HPDE6-E6E7 (cell line): ENCODE measurements around the gene FAM228B.
"Not testable (repeated sequence)": the region's sequence is repeated elsewhere in the genome, so short reads cannot be mapped to it uniquely, and the experiment has no call there.

Experiments used
- DNase-seq: peaks from one replicate; pipeline ENCODE4 v3.0.0; 2011; ENCODE audit warnings: missing footprints; ENCODE audit errors: extremely low spot score

Gene FAM228B

DNA sequence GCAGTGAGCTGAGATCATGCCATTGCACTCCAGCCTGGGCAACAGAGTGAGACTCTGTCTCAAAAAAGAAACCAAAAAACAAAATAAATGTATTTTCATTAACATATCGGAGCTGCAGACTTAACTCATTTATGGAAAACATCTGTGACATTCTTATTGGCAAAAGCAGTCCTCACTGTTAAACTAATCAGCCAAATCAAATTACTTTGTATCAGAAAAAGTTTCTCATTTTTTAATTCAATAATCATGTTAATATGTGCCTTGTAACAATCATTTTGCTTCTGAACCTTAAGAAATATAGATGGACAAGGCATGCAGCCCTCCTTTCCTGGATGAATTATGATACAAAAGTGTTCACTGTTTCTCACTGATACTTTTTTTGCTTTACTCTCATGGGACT, 20.6 kb upstream of the FAM228B start:
- DNase-seq: no peak

- no peak for DNase-seq
Observed at GRCh38 chr2:24104110-24104650, 19.1 kb upstream of the FAM228B start.

DNA sequence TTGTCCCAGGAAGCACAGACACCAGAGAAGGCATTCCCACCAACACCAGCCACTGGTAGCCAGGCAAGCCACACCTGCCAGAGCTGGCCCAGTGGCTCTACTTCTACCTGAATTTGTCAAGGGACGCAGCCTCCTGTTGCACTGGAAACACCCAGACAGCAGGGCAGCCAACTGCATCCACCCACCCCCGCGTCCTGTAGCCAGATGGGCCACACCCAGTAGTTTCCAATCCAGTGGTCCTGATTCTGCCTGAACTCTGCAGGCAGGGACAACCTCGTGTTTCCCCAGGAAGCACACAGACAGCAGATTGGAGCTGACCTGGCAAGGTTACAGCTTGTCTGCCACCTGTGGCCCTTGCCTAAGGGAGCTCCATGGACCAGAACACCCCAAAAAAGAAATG, 18.4 kb upstream of the FAM228B start:
- no peak for DNase-seq

- no peak for DNase-seq
Observed at GRCh38 chr2:24105816-24106215, 17.5 kb upstream of the FAM228B start.

DNA sequence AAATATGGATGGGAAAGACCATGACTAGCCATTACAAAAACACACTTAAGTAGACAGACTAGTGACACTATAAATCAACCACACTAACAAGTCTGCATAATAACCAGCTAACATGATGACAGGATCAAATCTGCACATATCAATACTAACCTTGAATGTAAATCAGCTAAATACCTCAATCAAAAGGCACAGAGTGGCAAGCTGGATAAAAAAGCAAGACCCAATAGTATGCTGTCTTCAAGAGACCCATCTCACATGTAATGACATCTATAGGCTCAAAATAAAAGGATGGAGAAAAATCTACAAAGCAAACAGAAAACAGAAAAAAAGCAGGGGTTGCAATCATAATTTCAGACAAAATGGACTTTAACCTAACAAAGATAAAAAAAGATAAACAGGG, 16.5 kb upstream of the FAM228B start:
- no peak for DNase-seq

- no peak for DNase-seq
Observed at GRCh38 chr2:24107336-24107735, 15.9 kb upstream of the FAM228B start.

DNA sequence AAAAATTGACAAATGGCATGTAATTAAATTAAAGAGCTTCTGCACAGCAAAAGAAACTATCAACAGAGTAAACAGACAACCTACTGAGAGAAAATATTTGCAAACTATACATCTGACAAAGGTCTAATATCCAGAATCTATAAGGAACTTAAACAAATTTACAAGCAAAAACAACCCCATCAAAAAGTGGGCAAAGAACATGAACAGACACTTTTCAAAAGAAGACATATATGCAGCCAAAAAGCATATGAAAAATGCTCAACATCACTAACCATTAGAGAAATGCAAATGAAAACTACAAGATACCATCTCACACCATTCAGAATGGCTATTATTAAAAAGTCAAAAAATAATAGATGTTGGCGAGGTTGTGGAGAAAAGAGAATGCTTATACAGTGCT, 13.8 kb upstream of the FAM228B start:
- DNase-seq: not testable (repeated sequence)

DNA sequence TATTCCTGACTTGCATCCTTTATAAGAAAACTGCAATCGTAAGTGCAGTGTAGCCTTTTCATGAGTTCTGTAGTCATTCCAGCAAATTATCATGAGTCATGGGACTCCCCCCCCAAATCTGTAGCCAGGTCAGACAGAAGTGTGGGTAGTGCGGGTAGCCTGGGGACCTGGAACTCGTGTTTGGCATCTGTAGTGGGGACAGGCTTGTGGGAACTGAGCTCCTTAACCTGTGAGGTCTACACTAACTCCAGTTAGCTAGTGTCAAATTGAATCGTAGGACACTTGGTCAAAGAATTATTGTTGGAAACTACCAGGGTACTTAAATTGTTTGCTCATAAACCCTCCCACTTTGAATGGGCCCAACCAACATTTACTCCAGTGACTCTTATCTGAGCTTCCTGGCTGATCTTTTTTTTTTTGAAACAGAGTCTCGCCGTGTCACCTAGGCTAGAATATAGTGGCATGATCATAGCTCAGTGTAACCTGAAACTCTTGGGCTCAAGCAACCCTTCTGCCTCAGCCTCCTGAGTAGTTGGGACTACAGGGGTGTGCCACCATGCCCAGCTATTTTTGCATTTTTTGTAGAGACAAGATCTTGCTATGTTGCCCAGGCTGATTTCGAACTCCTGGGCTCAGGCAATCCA, 12.5 kb upstream of the FAM228B start:
- DNase-seq: no peak

DNA sequence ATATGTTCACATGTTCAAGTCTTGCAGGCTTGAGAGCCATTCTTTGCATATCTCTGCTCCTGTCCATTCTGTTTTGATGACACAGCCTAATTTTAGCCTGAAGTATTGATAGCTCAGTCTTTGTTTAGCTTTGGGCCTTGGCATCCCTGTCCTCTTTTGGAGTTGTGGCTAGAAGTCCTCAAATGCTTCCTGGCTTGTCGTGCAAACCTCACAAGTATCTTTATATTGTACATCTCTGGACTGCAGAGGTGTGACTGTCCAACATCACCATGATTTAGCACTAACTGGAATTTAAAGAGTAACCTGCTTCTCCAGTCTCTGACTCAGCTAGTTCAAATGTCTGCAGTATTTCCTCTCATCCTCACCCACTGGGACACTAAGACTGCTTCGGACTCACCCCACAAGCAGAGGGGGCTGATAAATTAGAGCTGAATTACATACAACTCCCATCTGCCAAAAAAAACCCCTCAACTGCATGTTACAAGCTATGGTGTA, 11.8 kb upstream of the FAM228B start:
- peak; percentile 50 for DNase-seq

DNA sequence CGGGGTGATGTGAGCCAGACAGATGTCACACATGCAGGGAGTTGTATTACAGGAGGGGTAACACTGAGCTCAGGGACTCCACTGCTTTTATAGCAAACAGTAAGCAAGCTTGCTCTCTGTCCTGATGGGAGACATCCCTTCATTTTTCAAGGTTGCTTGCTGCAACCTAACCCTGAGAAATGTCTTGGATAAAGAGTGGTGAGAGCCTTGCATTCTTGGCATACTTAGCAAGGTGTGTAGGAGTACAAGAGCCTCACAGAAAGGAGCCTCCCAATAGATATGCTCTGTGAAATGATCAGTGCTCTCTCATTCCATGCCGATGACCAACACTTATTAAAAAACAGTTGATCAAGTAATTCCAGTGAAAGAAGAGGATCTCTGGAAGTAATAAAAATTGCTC, 8.2 kb upstream of the FAM228B start:
- DNase-seq: no peak

DNA sequence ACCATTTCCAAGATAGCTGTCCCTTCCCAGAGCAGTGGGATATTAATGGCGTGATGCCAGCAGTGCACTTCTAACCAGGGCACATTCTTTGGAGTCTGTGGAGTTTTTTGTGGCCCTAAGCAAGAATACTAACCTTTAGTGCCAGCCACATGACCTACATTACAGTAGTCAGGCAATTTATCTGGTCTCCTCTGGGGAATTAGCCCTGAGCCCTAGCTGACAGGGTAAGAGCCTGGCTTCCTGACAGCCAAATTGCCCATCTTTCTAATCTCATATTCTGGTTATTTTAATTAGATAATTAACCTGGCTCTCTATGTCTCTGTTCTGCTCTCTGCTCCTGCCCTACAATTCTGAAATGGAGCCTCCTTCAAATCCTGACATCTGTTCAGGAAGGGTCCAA, 5.4 kb upstream of the FAM228B start:
- DNase-seq: no peak

DNA sequence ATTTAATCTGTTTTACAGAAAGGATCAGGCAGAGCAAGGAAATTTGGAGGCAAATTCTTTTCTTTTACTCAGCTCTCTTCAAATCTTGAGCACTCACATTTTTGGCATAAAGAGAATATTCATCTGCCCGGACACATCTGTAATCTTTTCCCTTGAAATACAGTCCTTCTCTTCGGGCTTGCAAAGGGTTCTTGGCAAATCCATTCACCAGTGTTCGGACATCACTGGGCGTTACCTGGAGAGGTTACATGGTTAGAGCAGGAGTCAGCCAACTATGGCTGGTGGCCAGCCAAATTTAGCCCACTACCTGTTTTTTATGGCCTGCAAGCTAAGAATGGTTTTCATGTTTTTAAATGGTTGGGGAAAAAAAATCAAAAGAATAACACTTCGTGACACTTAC, 2.2 kb upstream of the FAM228B start:
- DNase-seq: no peak

DNA sequence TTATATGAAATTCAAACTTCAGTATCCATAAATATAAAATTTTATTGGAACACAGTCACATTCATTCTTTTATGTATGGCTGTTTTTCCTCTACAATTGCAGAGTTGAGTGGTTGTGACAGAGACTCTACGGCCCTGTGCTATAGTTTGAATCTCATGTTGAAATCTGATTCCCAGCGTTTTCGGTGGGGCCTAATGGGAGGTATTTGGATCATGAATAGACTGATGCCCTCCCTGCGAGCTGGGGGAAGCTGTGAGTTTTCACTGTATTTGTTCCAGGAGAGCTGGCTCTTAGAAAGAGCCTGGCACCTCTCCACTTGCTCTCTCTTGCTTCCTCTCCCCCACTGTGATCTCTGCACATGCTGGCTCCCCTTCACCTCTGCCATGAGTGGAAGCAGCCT, 1.8 kb upstream of the FAM228B start:
- DNase-seq: no peak

DNA sequence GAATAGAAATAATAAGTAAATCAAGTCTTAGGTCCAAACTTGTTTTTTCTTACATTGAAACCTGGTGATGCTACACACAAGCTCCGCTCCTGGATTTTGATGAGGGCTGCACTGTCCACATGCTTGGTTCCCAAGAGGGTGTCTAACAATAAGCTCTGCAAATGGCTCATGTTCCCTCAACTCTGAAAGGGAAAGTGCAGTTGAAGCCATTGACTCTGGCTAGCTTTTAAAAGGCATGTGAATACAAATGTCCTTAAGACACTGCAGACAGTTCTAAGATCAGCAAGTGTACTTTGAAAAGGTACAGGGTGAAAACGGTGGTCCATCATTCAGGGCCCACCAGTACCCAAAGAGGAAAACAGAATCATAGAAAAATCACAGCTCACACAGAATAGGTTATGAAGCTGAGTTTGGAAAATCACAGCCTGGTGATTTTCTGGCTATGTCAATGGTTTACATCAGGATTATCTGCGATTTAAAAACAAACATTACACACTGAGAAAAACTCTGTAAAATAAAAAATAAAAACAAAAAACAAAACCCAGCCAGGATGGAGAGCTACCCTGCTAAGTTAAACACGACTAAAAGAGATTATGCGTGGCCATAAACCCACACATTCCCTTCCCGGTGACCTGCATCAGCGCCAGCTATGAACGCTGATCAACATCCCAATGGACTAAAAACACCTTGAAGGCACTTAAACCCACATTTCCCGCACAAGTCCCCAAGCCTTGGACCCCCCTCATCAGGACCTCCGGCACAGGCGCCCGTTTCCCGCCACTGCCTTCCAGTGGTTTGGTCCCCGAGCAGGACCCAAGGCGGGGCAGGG, 689 bp upstream of the FAM228B start:
- DNase-seq: no peak

- DNase-seq: no peak
Observed at GRCh38 chr2:24123922-24124580, 782 bp downstream of the FAM228B start.

- DNase-seq: no peak
Observed at GRCh38 chr2:24125956-24126355, 2.7 kb downstream of the FAM228B start.

DNA sequence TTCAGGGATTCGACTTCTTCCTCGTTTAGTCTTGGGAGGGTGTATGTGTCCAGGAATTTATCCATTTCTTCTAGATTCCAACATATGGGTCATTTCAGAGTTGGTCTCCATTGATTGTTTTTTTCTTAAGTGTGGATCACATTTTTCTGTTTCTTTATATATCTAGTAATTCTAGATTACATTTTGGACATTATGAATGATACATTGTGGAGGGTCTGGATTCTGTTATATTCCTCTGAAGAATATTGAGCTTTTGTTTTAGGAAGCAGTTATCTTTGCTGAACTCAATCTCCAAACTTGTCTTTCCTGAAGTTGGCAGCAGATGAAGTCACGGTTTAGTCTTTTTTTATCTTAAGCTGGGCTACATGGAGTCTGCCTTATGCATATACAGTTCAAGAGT, 9.3 kb downstream of the FAM228B start:
- no peak for DNase-seq

DNA sequence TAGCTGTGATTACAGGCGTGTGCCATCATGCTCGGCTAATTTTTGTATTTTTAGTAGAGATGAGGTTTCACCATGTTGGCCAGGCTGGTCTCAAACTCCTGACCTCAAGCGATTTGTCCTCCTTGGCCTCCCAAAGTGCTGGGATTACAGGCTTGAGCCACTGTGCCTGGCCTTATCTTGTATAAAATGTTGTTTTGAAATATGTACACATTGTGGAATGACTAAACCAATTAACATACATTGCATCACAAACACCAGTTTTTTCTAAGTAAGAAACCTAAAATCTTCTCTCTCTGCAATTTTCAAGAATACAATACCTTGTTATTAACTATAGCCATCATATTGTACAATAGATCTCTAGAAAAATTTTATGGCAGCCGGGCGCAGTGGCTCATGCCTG, 17.0 kb downstream of the FAM228B start:
- DNase-seq: not testable (repeated sequence)

DNA sequence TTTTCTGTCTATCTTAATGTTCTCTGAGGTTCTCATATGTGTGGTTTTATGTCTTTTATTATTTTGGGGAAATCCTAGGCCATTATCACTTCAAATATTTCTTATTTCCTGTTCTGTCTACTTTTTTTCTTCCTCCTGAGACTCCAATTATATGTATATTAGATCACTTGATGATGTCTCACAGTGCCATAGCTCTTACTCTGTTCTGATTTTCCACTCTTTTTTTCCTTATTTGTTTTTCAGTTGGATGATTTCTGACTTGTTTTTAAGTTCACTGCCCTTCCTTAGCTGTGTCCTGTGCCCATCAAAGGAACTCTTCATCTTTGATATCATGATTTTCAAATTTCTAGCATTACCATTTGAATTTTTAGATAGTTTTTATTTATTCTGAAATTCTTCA, 24.1 kb downstream of the FAM228B start:
- DNase-seq: no peak

- no peak for DNase-seq
Observed at GRCh38 chr2:24152413-24153197, 29.3 kb downstream of the FAM228B start.

GRCh38 chr2:24153478-24153877, 30.2 kb downstream of the FAM228B start:
- DNase-seq: no peak

DNA sequence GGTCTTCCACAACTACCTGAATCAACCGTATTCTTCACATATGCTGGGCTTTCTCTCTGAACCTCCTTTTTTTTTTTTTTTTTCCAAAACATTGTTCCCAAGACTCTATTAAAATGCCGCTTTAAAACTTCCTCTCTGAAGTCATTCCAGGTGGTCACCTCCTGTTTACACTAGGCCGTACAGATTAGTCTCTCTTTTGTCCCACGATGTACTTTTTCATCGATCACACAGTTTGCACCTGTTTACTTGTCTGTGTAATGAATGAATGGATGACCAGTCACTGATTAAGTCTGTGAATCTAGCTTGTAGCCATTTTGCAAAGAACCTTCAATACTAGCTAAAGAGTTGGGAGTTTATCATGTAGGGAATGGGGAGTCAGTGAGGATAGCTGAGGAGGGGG, 34.9 kb downstream of the FAM228B start:
- DNase-seq: no peak
